HG02943 (cell line): ENCODE results near the gene EEPD1.
"Not testable (repeated sequence)": the region's sequence is repeated elsewhere in the genome, so short reads cannot be mapped to it uniquely, and the experiment has no call there.

ENCODE experiments used
- ATAC-seq: cut with Tn5 transposase; IDR thresholded peaks from one replicate; pipeline ENCODE4 v1.9.1; 2021; ENCODE audit warnings: mild to moderate bottlenecking, low read depth, moderate library complexity; ENCODE audit not compliant: unreplicated experiment

Gene EEPD1

DNA sequence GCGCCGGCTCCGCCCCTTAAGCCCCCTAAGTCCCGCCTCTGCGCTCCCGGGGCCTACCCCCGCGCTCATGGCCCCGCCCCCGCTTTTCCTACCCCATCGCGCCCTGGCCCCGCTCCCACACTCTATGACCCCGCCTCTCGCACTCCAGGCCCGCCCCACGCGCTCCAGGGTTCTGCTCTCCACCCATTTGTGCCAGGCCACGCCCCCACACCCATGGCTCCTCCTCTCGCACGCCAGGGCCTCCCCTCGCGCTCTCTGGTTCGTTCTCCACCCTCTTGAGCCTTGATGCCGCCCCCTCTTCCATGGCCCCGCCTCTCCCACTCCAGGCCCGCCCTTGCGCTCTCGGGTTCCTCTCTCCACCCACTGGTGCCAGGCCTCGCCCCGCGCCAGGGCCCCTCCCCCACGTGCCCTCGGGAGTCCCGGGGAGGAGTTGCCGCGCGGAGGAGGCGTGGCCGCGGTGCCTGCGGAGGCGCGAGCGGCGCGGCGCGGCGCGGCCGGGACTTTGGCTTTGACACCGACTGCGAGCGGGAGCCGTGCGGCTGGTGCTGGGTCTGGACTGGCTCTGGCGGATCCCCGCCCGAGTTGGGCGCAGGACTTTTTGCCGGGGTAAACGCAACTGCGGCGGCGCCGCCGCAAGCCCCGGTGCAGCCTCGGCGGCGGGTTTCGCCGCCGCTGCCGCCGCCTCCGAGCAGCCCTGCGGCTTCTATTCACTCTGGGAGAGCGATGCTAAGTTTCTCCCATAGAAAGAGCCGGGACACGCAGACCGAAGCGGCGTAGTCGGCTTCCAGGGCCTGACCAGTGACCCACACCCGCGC lies at the start of gene EEPD1:
EEPD1 (plus strand) TSS at position 499 of the 815 bp plus-strand sequence. CDS start 1,071 bp downstream, outside the sequence.
- ATAC-seq = peak; percentile 98

- ATAC-seq = no peak
These were observed 49.1 kb upstream of the EEPD1 start for GRCh38 chr7:36103837-36104561.

DNA sequence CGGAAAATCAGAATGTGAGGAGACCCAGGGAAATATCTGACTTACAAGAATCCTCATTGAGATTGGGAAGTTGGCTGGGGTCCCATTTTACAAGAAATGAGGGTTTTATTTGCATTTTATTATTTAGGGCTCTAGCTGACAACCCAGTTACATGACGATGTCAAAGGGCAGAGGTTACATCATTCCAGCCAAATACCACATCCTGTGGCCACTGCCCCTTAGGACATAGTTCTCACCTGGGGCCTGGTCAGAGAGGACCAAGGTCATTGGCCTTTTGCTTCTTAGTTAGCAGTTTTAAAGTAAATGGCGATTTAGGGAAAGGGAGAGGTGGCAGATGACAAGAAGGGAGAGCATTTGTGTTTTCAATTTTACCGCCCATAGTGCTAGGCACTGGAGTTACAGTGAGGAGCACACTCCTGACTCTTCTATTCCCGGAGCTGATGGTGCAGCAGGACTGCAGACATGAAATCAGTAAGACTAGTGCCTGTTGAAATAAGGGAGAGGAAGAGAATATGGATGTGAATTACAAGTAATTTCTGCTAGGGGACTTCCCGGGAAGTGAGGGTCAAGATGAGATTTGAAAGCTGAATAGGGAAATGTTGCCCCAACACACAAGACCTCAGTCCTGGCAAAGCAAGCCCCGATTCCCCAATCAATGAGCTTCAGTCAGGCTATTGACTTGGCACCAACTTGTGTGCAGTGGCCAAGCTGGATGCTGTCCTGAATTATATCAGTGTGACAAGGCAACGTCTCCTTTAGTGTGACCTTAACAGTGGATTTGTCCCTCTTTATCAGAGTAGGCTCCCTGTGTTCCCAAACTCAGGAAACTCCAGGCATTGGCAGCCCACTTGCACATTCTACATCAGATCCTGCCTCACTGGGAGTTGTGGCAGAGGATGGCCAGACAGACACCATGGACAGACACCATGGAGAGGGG lies 45.8 kb upstream of the EEPD1 start:
- ATAC-seq = not testable (repeated sequence)

DNA sequence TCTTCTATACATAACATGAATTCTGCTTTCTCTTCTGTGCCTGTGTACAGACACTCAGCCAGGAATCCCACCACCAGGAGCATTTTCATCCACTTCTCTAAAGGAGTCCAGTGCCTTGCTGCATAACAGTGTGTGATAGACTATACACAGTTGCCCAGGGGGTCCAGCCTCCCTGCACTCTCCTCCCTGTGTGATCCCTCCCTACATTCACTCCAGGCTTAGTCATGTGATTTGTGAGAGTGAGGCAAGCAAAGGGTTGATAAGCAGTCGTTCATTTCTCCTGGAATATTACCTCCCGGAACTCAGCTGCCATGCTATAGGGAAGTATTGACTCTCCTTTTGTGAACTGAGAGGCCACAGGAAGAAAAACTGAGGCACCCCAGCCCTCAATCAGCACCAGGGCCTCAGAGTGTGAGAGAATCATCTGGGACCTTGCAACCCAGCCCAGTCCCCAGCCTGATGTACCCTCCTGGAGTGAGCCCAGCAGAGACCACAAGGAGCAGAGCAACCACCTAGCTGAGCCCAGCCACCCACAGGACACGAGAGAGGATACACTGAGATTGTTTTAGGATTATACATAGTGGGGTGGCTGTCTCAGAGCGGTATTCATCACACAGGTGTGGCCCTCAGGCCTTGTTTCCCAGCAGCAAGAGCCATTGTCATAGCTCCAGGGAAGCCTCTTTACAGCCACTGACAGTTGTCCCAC lies 45.0 kb upstream of the EEPD1 start:
- no peak for ATAC-seq

GRCh38 chr7:36109013-36109627 lies 43.9 kb upstream of the EEPD1 start:
- no peak for ATAC-seq

DNA sequence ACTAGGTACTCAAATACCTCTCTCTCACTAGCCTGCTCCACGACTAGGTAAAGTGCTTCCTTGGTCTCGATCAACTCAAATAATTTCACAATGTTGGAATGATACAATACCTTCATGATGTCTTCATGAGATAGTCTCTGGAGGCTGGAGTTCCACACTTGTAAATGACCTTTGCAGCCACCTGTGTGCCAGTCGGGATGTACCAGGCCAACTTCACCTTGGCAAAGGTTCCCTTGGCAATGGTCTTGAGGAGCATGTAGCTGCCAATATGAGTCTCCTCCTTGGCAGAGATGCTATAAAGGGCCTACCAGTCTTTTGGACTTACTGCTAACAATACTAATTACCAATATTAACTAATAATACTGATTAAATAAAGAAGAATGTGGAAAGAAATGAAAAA lies 42.5 kb upstream of the EEPD1 start:
- ATAC-seq = no peak

DNA sequence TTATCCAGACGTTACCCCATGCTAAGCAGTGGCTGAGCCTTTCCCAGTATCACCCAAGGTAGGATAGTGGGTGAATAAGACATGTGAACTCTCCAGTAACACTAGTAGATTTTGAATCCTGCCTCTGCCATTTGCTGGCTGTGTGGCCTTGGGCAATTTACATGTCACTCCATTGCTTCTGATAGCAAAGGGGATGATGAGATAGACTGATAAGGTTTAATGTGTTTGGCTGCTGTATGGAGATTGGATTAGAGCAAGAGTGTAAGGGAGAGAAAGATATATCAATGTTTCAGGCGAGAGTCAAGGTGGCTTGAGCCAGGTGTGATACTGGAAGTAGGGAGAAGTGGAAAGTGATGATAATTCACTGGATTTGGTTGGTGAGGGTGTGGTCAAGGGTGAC lies 40.1 kb upstream of the EEPD1 start:
- no peak for ATAC-seq

GRCh38 chr7:36114355-36114754 lies 38.7 kb upstream of the EEPD1 start:
- no peak for ATAC-seq

DNA sequence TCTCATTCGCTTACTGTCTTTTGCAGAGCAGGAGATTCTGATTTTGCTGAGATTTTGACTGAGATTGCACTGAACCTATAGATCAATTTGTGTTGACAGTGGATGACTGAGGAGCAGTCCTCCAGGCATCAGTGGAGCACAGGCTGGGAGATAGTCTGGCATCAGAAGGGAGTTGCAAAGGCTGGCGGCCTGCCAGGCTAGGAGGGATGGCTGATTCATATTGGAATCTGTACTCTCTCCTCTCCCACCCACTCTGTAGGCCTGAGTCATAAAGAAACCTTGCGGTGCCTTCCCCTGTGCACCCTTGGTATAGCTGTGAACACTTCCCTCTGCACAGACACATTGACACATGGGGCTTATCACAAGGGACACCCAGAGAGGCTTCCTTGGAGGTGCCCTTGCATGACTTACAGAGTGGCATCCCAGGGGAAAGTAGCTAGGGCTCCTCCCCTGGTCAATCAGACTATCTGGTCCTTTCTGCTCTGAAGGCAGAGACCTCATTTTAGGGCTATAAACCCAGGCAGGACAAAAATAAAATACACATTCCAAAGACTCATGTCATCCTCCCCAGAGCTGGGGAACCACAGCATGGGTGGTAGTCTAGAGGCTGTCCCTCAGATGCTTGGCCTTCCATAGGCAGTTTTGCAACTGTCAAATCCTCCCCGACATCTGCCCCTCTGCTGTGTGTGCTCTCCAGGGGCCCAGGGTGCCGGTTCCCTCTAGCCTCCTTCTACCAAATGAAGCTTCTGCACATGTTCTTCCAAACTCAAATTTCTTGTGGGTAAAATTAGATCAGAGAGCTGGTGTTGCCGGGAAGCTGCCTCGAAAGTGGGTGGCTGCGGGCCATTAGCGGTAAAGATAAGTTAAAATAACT lies 37.4 kb upstream of the EEPD1 start:
- peak; percentile 94 for ATAC-seq

- no peak for ATAC-seq
These were observed 36.5 kb upstream of the EEPD1 start for GRCh38 chr7:36116347-36117202.

DNA sequence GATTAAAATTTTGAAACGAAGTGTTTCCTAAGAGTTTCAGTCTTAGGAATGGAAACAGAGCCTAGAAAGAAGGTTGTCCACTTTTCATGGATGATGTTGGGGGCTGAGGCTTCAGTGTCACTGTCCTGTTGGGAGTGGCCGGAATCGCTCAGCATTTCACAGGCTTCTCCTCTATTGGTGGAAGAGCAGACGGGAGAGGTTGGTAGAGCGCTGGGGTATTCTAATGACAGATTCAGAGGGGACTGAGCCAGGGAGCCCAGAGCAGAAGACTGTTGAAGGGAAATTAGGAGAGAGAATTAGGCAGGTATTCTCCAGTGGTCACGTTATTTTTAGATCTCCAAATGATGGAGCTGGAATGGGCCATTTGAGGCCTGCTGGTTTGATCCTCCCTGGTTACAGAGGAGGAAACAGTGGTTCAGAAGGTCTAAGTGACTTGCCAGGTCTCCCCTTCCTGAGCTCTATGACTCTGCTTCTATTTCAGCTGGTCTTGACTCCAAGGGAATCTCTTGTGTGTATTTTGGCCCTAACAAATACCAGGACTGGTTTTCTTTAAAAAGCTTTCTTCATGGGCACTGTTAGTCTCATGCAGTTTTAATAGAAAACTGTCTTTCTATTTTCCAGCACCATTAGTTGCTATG lies 35.7 kb upstream of the EEPD1 start:
- no peak for ATAC-seq

DNA sequence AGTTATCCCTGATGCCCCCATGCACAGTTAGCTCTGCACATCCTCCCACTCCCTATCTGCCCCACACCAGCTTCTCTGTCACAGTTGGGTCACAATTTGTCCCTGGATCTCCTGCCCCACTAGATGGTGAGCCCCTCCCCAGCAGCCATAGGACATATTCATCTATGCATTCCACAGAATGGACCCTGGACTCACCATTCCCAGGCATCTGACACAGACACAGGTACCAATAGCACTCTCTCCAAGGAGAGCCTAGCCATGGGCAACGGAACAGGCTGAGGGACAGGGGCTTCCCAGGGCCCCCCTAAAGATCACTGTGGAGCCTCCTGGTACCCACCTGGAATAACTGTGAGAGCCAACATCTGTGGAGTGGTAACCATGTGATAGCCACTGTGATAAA lies 34.7 kb upstream of the EEPD1 start:
- ATAC-seq = no peak

DNA sequence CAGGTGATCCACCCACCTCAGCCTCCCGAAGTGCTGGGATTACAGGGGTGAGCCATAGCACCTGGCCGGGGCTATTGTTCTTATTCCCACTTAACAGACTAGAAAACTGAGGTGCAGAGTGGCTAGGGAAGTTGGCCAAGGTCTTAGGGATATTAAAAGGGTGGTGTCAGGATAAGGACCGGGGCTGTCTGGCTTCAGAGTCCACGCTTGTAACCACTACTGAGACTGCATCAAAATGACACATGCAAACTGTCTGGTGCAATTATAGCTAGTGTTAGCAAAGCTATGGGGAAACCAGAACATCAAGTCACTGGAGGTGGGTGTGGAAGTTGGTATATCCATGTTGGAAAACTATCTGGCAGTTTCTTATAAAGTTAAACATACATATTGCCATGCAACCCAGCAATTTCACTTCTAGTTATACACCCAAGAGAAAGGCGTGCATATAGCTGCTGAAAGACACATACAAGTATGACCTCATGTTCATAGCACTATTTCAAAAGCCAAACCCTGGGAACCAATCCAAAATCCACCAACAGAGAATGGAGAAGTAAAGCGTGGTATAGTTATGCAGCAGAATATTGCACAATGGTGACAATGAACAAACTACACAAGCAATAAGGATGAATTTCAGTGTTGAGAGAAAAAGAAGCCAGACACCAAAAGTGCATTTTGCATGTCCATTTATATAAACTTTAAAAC lies 33.9 kb upstream of the EEPD1 start:
- ATAC-seq = no peak

GRCh38 chr7:36119983-36120646 lies 32.9 kb upstream of the EEPD1 start:
- ATAC-seq = not testable (repeated sequence)

DNA sequence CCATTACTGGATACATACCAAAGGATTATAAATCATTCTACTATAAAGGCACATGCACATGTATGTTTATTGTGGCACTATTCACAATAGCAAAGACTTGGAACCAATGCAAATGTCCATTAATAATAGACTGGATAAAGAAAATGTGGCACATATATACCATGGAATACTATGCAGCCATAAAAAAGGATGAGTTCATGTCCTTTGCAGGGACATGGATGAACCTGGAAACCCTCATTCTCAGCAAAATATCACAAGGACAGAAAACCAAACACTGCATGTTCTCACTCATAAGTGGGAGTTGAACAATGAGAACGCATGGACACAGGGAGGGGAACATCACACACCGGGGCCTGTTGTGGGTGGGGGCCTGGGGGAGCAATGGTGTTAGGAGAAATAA lies 27.4 kb upstream of the EEPD1 start:
- ATAC-seq = not testable (repeated sequence)

- no peak for ATAC-seq
These were observed 25.8 kb upstream of the EEPD1 start for GRCh38 chr7:36127075-36127740.
